ENCODE data around the gene MAN1C1. TPM values are rescaled to one million over a fixed set of nuclear protein-coding genes. Genes with fewer than 3 reads are reported as not detected.

MAN1C1 gene
- total and polyA plus RNA-seq, 10 of the 15 experiments (the other 5 are each of a cell fraction or from before 2014, with no cell fraction given), result 0.12 to 0.56 (median 0.22) TPM; not detected in 3

DNA sequence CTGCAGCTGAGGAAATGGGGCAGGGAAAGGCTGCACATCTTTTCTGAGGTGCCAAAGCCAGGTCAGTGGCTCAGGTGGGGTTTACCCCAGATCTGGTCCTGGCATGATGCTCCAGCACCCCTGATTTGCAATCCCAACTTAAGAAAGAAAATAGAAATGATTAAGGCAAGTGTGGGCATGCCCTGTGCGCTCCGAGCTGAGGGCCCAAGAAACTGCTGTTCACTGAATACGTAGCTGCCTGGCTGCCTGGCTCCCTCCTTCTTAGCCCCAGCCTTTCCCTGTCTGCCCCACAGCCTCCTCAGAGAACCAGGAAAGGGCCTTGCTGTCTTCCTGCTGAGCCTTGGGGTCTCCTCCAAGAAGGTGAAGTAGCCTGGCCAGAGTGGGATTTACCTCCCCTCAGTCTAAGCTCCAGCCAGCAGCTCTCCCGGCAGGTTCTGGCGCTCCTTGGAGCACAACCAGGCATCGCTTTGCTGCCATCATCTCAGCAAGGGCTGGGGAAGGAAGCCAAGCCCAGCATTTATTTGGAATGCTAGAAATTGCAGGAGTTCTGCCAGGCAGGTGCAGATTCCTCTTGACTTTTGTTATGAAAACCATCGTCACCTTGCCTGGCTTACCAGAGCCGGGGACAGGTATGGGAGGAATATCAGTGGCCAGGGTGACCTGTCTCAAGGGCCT is 132.1 kb downstream of the MAN1C1 start:
- no peak overlapping the region for H3K9ac ChIP-seq (ENCODE audit: control insufficient read depth, insufficient read depth, low read length)
- H3K9me3 ChIP-seq (replicated peaks; ENCODE audit: control insufficient read depth, insufficient read depth, low read length), result no peaks in the 10 kb centered on the region
- ChIA-PET SMC1A (ENCODE audit: uncharacterized antibody, unreplicated experiment) (interaction anchor here (0.8 kb wide), 1 partner anchor 177 kb away, joined by 3 read pairs; no protein-coding TSS in a partner anchor), POLR2A (no interaction called here), CTCF (no interaction called here), RAD21 (ENCODE audit: unreplicated experiment) (interaction anchor here (0.6 kb wide), 1 partner anchor 142 kb away, joined by 3 read pairs; no protein-coding TSS in a partner anchor)
- WGBS (ENCODE audit: insufficient coverage, insufficient replicate concordance, low lambda C conversion rate, missing lambda C conversion rate), result 67% methylated on average over 8 of the region's 8 CpGs
- in situ Hi-C loops (cut with MboI), result no loop called here
- H3K79me2 ChIP-seq (ENCODE audit: control insufficient read depth, insufficient read depth, low read length), result no peaks in the 10 kb centered on the region
- no peak overlapping the region for H3K27ac ChIP-seq (ENCODE audit: control insufficient read depth, insufficient read depth)
- H2AFZ ChIP-seq (ENCODE audit: control insufficient read depth, low read depth, low read length), result no peak overlapping the region
- H3K4me2 ChIP-seq (ENCODE audit: control insufficient read depth, insufficient read depth), result no peak overlapping the region
- no peaks in the 10 kb centered on the region; the same call in 1 of the 2 replicates for H4K20me1 ChIP-seq (ENCODE audit: control insufficient read depth, insufficient read depth)
- H3K4me1 ChIP-seq (ENCODE audit: control insufficient read depth, insufficient read depth, low read length), result no peaks in the 10 kb centered on the region
- DNase-seq (ENCODE audit: low read depth, low spot score), result no peak
- intact Hi-C loops (cut with micrococcal nuclease; ENCODE audit: unreplicated experiment), result no loop called here
- no peak for FAIRE-seq
- no peak overlapping the region for H3K4me3 ChIP-seq
- TF ChIP-seq HDAC6 (IDR thresholded peaks at IDR 0.05; ENCODE audit: unreplicated experiment) (no peak), BMI1 (IDR thresholded peaks at IDR 0.05; ENCODE audit: borderline replicate concordance) (no peak), LARP7 (IDR thresholded peaks at IDR 0.05) (no peak), KAT2A (conservative IDR thresholded peaks at IDR 0.05; ENCODE audit: control insufficient read depth, low read depth, low read length) (no peak), RAD21 (IDR thresholded peaks at IDR 0.05; ENCODE audit: insufficient read depth, low read depth, low read length) (no peak)
- TF ChIP-seq, protein P1, sequence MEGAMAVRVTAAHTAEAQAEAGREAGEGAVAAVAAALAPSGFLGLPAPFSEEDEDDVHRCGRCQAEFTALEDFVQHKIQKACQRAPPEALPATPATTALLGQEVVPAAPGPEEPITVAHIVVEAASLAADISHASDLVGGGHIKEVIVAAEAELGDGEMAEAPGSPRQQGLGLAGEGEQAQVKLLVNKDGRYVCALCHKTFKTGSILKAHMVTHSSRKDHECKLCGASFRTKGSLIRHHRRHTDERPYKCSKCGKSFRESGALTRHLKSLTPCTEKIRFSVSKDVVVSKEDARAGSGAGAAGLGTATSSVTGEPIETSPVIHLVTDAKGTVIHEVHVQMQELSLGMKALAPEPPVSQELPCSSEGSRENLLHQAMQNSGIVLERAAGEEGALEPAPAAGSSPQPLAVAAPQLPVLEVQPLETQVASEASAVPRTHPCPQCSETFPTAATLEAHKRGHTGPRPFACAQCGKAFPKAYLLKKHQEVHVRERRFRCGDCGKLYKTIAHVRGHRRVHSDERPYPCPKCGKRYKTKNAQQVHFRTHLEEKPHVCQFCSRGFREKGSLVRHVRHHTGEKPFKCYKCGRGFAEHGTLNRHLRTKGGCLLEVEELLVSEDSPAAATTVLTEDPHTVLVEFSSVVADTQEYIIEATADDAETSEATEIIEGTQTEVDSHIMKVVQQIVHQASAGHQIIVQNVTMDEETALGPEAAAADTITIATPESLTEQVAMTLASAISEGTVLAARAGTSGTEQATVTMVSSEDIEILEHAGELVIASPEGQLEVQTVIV (IDR thresholded peaks at IDR 0.05; ENCODE audit: borderline replicate concordance, partially characterized antibody), result no peak
- TF ChIP-seq, protein P2, sequence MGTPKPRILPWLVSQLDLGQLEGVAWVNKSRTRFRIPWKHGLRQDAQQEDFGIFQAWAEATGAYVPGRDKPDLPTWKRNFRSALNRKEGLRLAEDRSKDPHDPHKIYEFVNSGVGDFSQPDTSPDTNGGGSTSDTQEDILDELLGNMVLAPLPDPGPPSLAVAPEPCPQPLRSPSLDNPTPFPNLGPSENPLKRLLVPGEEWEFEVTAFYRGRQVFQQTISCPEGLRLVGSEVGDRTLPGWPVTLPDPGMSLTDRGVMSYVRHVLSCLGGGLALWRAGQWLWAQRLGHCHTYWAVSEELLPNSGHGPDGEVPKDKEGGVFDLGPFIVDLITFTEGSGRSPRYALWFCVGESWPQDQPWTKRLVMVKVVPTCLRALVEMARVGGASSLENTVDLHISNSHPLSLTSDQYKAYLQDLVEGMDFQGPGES (IDR thresholded peaks at IDR 0.05), result no peak
- peaks cover 7 to 8% of the 10 kb centered on the region in 2 experiments for H3K27me3 ChIP-seq (replicated peaks in 1 of 2; ENCODE audit: control insufficient read depth in 2 of 2, insufficient read depth in 2 of 2, low read length in 1 of 2)
- BruUV-seq (replicated peaks), result no TSS peak
- no peak for ATAC-seq
- H3K36me3 ChIP-seq (ENCODE audit: control insufficient read depth in 2 of 2, insufficient read depth in 2 of 2, low read length in 1 of 2), result no peaks in the 10 kb centered on the region

Measured in GM12878 (cell line).